ENCODE results near the gene ACTL7A.

ACTL7A gene

GRCh38 chr9:108815156-108815555, 46.9 kb upstream of the ACTL7A start:
- Histone ChIP-seq H3K27me3 (ENCODE audit: insufficient read depth, low read length) (no peaks in the 10 kb centered on the region), H3K4me1 (ENCODE audit: insufficient read depth, low read length, severe bottlenecking) (no peaks in the 10 kb centered on the region), H3K9me3 (ENCODE audit: low read length) (no peaks in the 10 kb centered on the region), H2AFZ (ENCODE audit: low read length) (no peak overlapping the region), H3K4me2 (ENCODE audit: low read length) (no peak overlapping the region), H3K27ac (ENCODE audit: low read depth, low read length, poor library complexity, severe bottlenecking) (no peak overlapping the region), H4K20me1 (ENCODE audit: insufficient read depth, low read length) (no peaks in the 10 kb centered on the region), H3K9me2 (ENCODE audit: low read depth, low read length) (no peaks in the 10 kb centered on the region), H3K36me3 (ENCODE audit: insufficient read depth, low read length) (no peaks in the 10 kb centered on the region), H3F3A (ENCODE audit: insufficient read depth, low read length) (no peaks in the 10 kb centered on the region), H3K4me3 (ENCODE audit: low read depth, low read length, poor library complexity, severe bottlenecking) (no peak overlapping the region), H3K79me2 (ENCODE audit: insufficient read depth, low read length) (no peaks in the 10 kb centered on the region), H3K9ac (ENCODE audit: low read length) (no peak overlapping the region)
- TF ChIP-seq CTCF (IDR thresholded peaks at IDR 0.05; ENCODE audit: low read length), result no peak
- no peak for TF ChIP-seq EZH2 (IDR thresholded peaks at IDR 0.05; ENCODE audit: borderline replicate concordance, low read length)

- H2AFZ ChIP-seq (ENCODE audit: low read length), result no peak overlapping the region
- H3F3A ChIP-seq (ENCODE audit: insufficient read depth, low read length), result no peaks in the 10 kb centered on the region
- no peak overlapping the region for H3K4me2 ChIP-seq (ENCODE audit: low read length)
- no peaks in the 10 kb centered on the region for H3K4me1 ChIP-seq (ENCODE audit: insufficient read depth, low read length, severe bottlenecking)
- TF ChIP-seq CTCF (IDR thresholded peaks at IDR 0.05; ENCODE audit: low read length) (no peak), EZH2 (IDR thresholded peaks at IDR 0.05; ENCODE audit: borderline replicate concordance, low read length) (no peak)
- H3K36me3 ChIP-seq (ENCODE audit: insufficient read depth, low read length), result no peaks in the 10 kb centered on the region
- H3K9ac ChIP-seq (ENCODE audit: low read length), result no peak overlapping the region
- no peak overlapping the region for H3K27ac ChIP-seq (ENCODE audit: low read depth, low read length, poor library complexity, severe bottlenecking)
- H3K27me3 ChIP-seq (ENCODE audit: insufficient read depth, low read length), result no peaks in the 10 kb centered on the region
- no peaks in the 10 kb centered on the region for H3K79me2 ChIP-seq (ENCODE audit: insufficient read depth, low read length)
- no peaks in the 10 kb centered on the region for H4K20me1 ChIP-seq (ENCODE audit: insufficient read depth, low read length)
- no peak overlapping the region for H3K4me3 ChIP-seq (ENCODE audit: low read depth, low read length, poor library complexity, severe bottlenecking)
- H3K9me3 ChIP-seq (ENCODE audit: low read length), result no peaks in the 10 kb centered on the region
- no peaks in the 10 kb centered on the region for H3K9me2 ChIP-seq (ENCODE audit: low read depth, low read length)
These were observed 46.0 kb upstream of the ACTL7A start for GRCh38 chr9:108816037-108816436.

DNA sequence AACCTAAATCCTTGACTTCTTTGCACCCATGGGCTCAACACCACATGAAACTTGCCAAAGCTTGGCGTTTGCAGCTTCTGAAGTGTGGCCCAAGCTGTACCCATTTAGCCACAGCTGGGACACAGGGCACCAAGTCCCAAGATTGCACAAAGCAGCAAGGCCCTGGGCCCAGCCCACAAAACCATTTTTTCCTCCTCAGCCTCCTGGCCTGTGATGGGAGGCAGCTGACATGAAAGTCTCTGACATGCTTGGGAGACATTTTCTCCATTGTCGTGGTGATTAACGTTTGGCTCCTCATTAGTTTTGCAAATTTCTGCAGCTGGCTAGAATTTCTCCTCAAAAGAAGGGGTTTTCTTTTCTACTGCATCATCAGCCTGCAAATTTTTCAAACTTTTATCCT, 38.2 kb upstream of the ACTL7A start:
- no peaks in the 10 kb centered on the region for H4K20me1 ChIP-seq (ENCODE audit: insufficient read depth, low read length)
- H2AFZ ChIP-seq (ENCODE audit: low read length), result no peak overlapping the region
- H3K9me2 ChIP-seq (ENCODE audit: low read depth, low read length), result no peaks in the 10 kb centered on the region
- no peaks in the 10 kb centered on the region for H3K4me1 ChIP-seq (ENCODE audit: insufficient read depth, low read length, severe bottlenecking)
- H3K27me3 ChIP-seq (ENCODE audit: insufficient read depth, low read length), result no peaks in the 10 kb centered on the region
- H3K27ac ChIP-seq (ENCODE audit: low read depth, low read length, poor library complexity, severe bottlenecking), result no peak overlapping the region
- H3K9me3 ChIP-seq (ENCODE audit: low read length), result no peaks in the 10 kb centered on the region
- no peaks in the 10 kb centered on the region for H3K79me2 ChIP-seq (ENCODE audit: insufficient read depth, low read length)
- no peaks in the 10 kb centered on the region for H3F3A ChIP-seq (ENCODE audit: insufficient read depth, low read length)
- H3K9ac ChIP-seq (ENCODE audit: low read length), result no peak overlapping the region
- no peaks in the 10 kb centered on the region for H3K36me3 ChIP-seq (ENCODE audit: insufficient read depth, low read length)
- no peak overlapping the region for H3K4me2 ChIP-seq (ENCODE audit: low read length)
- H3K4me3 ChIP-seq (ENCODE audit: low read depth, low read length, poor library complexity, severe bottlenecking), result no peak overlapping the region
- TF ChIP-seq EZH2 (IDR thresholded peaks at IDR 0.05; ENCODE audit: borderline replicate concordance, low read length) (no peak), CTCF (IDR thresholded peaks at IDR 0.05; ENCODE audit: low read length) (no peak)
